GM18951 (cell line): ENCODE measurements around the gene TMCO1.
"Not testable (repeated sequence)": the region's sequence is repeated elsewhere in the genome, so short reads cannot be mapped to it uniquely, and the experiment has no call there.

Experiments used
- POLR2A ChIP-seq: IDR thresholded peaks from 4 replicates; pipeline ENCODE4 v1.6.1; 2011; ENCODE audit warnings: mild to moderate bottlenecking; ENCODE audit not compliant: insufficient read length, insufficient read depth; ENCODE audit errors: extremely low read depth
- in situ Hi-C: fragments of 300-500 bp; cut with MboI; formaldehyde crosslinking; loops from one replicate; pipeline ENCODE4 v1.12.0; 2022; ENCODE audit warnings: low sequenced_read_pairs, mixed read lengths, inconsistent platforms; ENCODE audit not compliant: unreplicated experiment

TMCO1 gene

GRCh38 chr1:165772739-165773138 lies 4.1 kb upstream of the TMCO1 start:
- in situ Hi-C loops = no loop called here
- TF ChIP-seq POLR2A = no peak

DNA sequence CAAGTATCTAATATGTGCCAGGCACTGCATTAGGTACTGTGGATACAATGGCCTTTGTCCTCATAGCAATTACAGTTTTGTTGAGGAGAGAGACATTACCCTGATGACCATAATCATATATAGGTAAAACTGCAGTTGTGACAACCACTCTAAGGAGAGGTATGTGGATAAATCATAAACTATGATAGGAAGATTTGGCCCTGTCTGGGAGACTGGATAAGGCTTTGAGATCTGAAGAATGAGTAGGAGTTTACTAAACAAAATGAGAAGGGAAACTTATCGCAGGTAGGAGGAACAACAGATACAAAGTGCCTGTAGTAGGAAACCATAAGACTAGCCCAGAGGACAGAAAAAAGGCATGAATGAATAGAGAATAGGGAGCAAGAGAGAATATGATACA lies 4.4 kb downstream of the TMCO1 start:
- in situ Hi-C loops = no loop called here
- TF ChIP-seq POLR2A = no peak

DNA sequence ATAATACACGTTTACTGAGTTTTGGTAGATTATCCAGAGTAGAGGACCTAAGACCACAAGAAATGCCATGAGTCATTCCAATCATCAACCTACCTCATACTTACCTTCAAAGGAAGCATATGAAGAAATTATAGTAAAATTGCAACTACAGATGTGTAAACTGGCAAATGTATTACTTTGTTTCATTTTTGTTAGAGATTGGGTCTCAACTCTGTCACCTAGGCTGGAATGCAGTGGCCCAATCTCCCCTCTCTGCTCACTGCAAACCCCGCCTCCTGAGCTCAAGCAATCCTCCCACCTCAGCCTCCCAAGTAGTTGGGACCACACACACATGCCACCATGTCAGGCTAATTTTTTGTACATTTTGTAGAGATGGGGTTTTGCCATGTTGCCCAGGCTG lies 5.2 kb downstream of the TMCO1 start:
- no peak for TF ChIP-seq POLR2A
- in situ Hi-C loops = no loop called here

DNA sequence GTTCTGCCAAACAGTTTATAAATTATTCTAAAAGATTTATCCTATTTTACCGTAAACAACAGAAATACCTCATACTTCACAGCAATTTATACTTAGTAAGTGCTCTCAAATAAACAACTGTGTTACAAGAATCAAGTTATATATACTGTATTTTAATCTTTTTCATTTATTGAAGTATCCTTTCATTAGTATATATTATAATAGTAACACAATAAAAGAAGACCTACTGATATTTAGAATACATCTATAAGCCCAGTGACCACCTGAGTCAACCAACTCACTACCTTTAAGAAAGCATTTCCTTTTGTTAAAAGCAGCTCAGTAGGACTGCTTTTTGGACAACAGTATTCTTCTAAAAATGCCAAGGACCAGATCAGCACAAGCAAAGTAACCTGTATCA lies 5.9 kb downstream of the TMCO1 start:
- in situ Hi-C loops = no loop called here
- no peak for TF ChIP-seq POLR2A

GRCh38 chr1:165759095-165759494 lies 9.6 kb downstream of the TMCO1 start:
- in situ Hi-C loops = no loop called here
- TF ChIP-seq POLR2A = no peak

- no peak for TF ChIP-seq POLR2A
- in situ Hi-C loops = no loop called here
These were observed 13.2 kb downstream of the TMCO1 start for GRCh38 chr1:165755393-165756010.

DNA sequence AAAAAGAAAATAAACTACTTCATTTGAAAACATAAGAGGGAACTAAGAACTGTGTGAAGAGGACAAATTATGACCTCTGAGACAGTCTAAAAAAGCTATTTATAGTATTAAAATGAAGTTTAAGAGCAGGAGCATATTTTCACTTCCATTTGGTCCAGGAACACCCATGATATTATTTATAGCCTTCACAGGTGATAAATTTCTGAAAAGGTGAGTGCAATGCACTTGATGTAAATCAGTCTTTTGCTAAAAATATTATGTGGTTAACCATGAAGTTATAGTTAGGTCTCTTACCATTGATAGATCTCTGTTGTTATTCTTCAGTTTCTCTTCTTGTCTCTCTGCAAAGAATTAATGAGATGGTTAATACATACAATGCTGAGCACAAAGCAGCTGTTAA lies 14.7 kb downstream of the TMCO1 start:
- in situ Hi-C loops = no loop called here
- no peak for TF ChIP-seq POLR2A

DNA sequence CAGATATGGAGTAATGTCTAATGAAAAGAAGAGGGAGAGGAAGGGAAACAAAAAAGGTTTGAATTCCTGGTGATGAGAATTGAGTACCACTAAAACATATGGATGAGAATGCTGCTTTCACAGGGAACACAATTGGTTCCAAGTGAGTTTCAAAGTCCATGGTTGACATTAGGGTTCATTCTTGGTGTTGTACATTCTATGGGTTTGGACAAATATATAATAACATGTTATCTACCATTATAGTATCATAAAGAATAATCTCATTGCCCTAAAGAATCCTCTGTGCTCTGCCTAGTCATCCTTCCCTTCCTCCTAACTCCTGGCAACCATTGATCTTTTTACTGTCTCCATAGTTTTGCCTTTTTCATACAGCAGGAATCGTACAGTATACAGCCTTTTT lies 20.1 kb downstream of the TMCO1 start:
- TF ChIP-seq POLR2A = no peak
- in situ Hi-C loops = no loop called here

- in situ Hi-C loops = no loop called here
- no peak for TF ChIP-seq POLR2A
These were observed 20.8 kb downstream of the TMCO1 start for GRCh38 chr1:165747632-165748447.

GRCh38 chr1:165744913-165745312 lies 23.8 kb downstream of the TMCO1 start:
- in situ Hi-C loops = not testable (repeated sequence)

DNA sequence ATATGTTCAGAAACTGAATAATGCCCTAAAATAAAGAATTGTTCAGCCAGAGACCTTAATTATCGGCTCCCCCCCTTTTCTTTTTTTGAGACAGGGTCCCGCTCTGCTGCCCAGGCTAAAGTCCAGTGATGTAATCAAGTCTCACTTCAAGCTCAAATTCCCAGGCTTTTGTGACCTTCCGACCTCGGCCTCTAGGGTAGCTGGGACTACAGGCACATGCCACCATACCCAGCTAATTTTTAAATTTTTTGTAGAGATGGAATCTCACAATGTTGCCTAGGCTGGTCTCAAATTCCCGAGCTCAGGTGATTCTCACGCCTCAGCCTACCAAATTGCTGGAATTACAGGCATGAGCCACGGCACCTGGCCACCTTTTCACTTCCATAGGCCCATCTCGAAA lies 26.5 kb downstream of the TMCO1 start:
- TF ChIP-seq POLR2A = no peak
- in situ Hi-C loops = no loop called here

GRCh38 chr1:165738794-165739193 lies 29.9 kb downstream of the TMCO1 start:
- in situ Hi-C loops = no loop called here
- TF ChIP-seq POLR2A = no peak

DNA sequence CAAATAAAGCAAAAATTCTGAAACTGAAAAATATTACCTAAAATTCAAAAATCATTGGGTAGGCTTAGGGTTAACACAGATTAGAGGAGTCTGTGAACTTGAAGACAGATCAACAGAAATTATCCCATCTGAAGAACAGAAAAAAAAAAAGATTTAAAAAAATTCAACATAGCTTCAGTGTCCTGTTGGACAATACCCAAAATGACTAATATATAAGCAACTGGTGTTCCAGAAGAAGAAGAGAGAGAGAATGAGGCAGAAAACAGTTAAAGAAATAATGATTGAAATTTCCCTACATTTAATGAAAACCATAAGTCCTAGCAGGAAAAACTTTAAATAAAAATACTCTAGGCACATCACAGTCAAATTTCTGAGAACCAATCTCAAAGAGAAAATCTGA lies 31.5 kb downstream of the TMCO1 start:
- in situ Hi-C loops = no loop called here
- TF ChIP-seq POLR2A = no peak

- no peak for TF ChIP-seq POLR2A
- in situ Hi-C loops = no loop called here
These were observed 33.8 kb downstream of the TMCO1 start for GRCh38 chr1:165734906-165735305.
